HCT116 (cell line): Measurements from ENCODE around the gene SNX20. TPM values are rescaled to one million over a fixed set of nuclear protein-coding genes. Genes with fewer than 3 reads are reported as not detected.

ENCODE experiments used
- ATAC-seq: fragments of 200-7000 bp; cut with Tn5 transposase; 2 replicates; pipeline ENCODE4 v1.9.1; 2020; ENCODE audit warnings: mild to moderate bottlenecking, moderate library complexity
- BruUV-seq: library from RNA; stranded (reverse); fragments of 400-500 nt; replicated peaks from 2 replicates; lab custom pipeline; 2021; lab: Mats Ljungman, UMichigan
- CTCF ChIA-PET: fragments of 300-600 bp; sonication (Branson Sonifier 250); formaldehyde crosslinking; loops from one replicate; lab custom pipeline; 2021; ENCODE audit warnings: antibody characterized with exemption; lab: Charles Lee
- POLR2A ChIA-PET: fragments of 300-600, 350-600 bp; sonication (Branson Sonifier 250); formaldehyde crosslinking; loops from one replicate; lab custom pipeline; 2021; ENCODE audit warnings: antibody characterized with exemption; lab: Charles Lee
- RAD21 ChIA-PET, 2 experiments: fragments of 300-600 bp; sonication (Branson Sonifier 250); formaldehyde crosslinking; loops; one replicate each; lab custom pipeline; 2023; ENCODE audit warnings: low total read pairs in 2 of 2; ENCODE audit not compliant: uncharacterized antibody in 2 of 2, unreplicated experiment in 2 of 2, low non-redundant PET in 1 of 2; lab: Charles Lee
- DNase-seq: peaks from one replicate; pipeline ENCODE4 v3.0.0-alpha.2; 2010; ENCODE audit warnings: low read depth, low spot score
- H2AFZ ChIP-seq: fragments of 200-600 bp; shearing (Covaris generic), sonication (generic); 2 replicates; pipeline ENCODE4 v1.6.1; 2017; ENCODE audit warnings: low read depth, mixed run types, mixed read lengths, antibody characterized with exemption, low read length; ENCODE audit not compliant: poor library complexity, severe bottlenecking
- H3K27ac ChIP-seq: 2 replicates; pipeline ENCODE4 v1.5.1; 2012; ENCODE audit warnings: low read depth, low read length
- H3K27me3 ChIP-seq: fragments of 200-600 bp; sonication (generic); 2 replicates; pipeline ENCODE4 v1.6.1; 2016; ENCODE audit warnings: mixed run types, low read length, mixed read lengths; ENCODE audit not compliant: insufficient read depth
- H3K36me3 ChIP-seq, 2 experiments: fragments of 200-500 bp in 1 of 2; fragments of 200-600 bp in 1 of 2; sonication (Bioruptor generic) in 1 of 2; sonication (generic) in 1 of 2; 2 replicates each; pipeline versions ENCODE4 v1.5.1 to v1.6.1; 2014 to 2016; ENCODE audit warnings: low read length in 2 of 2, inconsistent platforms in 1 of 2, mixed read lengths in 1 of 2, mixed run types in 1 of 2; ENCODE audit not compliant: insufficient read depth in 2 of 2, control insufficient read depth in 1 of 2
- H3K4me1 ChIP-seq, 2 experiments: fragments of 200-600 bp in 1 of 2; sonication (generic) in 1 of 2; 2 replicates each; pipeline versions ENCODE4 v1.5.1 to v1.6.1; 2012 to 2017; ENCODE audit warnings: low read length in 2 of 2, inconsistent platforms in 1 of 2, mild to moderate bottlenecking in 1 of 2, mixed read lengths in 1 of 2, mixed run types in 1 of 2, moderate library complexity in 1 of 2; ENCODE audit not compliant: insufficient read depth in 2 of 2, control insufficient read depth in 1 of 2
- H3K4me2 ChIP-seq: fragments of 200-600 bp; sonication (generic); 2 replicates; pipeline ENCODE4 v1.6.1; 2017; ENCODE audit warnings: mixed run types, low read length, mixed read lengths
- H3K4me3 ChIP-seq, 2 experiments: fragments of 200-600 bp in 1 of 2; sonication (generic) in 1 of 2; replicated peaks in 1 of 2; 2 replicates each; pipeline ENCODE4 v1.5.1; 2011 to 2016; ENCODE audit warnings: low read length in 2 of 2, control low read depth in 1 of 2, low read depth in 1 of 2, mild to moderate bottlenecking in 1 of 2, mixed read lengths in 1 of 2, mixed run types in 1 of 2
- H3K79me2 ChIP-seq: fragments of 200-600 bp; sonication (generic); 2 replicates; pipeline ENCODE4 v1.6.1; 2017; ENCODE audit warnings: mild to moderate bottlenecking, mixed run types, low read length, moderate library complexity, mixed read lengths; ENCODE audit not compliant: insufficient read depth
- H3K9ac ChIP-seq: fragments of 200-600 bp; sonication (generic); 2 replicates; pipeline ENCODE4 v1.6.1; 2016; ENCODE audit warnings: low read length, mixed read lengths
- H3K9me2 ChIP-seq: fragments of 200-600 bp; sonication (generic), shearing (Covaris generic); 2 replicates; pipeline ENCODE4 v1.6.1; 2017; ENCODE audit warnings: mixed run types, mild to moderate bottlenecking, moderate library complexity; ENCODE audit not compliant: insufficient read depth
- H3K9me3 ChIP-seq, 2 experiments: fragments of 200-500 bp in 1 of 2; fragments of 200-600 bp in 1 of 2; sonication (Bioruptor generic) in 1 of 2; sonication (generic) in 1 of 2; 2 replicates each; pipeline ENCODE4 v1.6.1; 2014 to 2017; ENCODE audit warnings: low read length in 2 of 2, mixed read lengths in 2 of 2, inconsistent platforms in 1 of 2, low read depth in 1 of 2, mild to moderate bottlenecking in 1 of 2, mixed run types in 1 of 2, moderate library complexity in 1 of 2; ENCODE audit not compliant: control insufficient read depth in 1 of 2, insufficient read depth in 1 of 2
- H4K20me1 ChIP-seq: fragments of 200-600 bp; sonication (generic), shearing (Covaris generic); 2 replicates; pipeline ENCODE4 v1.6.1; 2017; ENCODE audit warnings: mixed run types, mild to moderate bottlenecking, moderate library complexity; ENCODE audit not compliant: insufficient read depth
- CBX3 ChIP-seq: IDR thresholded peaks from 2 replicates; pipeline ENCODE4 v1.6.1; 2012; ENCODE audit warnings: low read depth
- ELF1 ChIP-seq: IDR thresholded peaks from 2 replicates; pipeline ENCODE4 v1.6.1; 2012; ENCODE audit warnings: low read depth, borderline replicate concordance
- EZH2phosphoT487 ChIP-seq: fragments of 200-600 bp; IDR thresholded peaks from 2 replicates; pipeline ENCODE4 v1.6.1; 2018; ENCODE audit warnings: antibody characterized with exemption, borderline replicate concordance
- POLR2A ChIP-seq: IDR thresholded peaks from 2 replicates; pipeline ENCODE4 v1.7.0; 2011; ENCODE audit warnings: borderline replicate concordance; ENCODE audit not compliant: insufficient read depth, insufficient read length; ENCODE audit errors: extremely low read depth
- SIN3A ChIP-seq: IDR thresholded peaks from 2 replicates; pipeline ENCODE4 v1.6.1; 2012; ENCODE audit warnings: low read depth
- intact Hi-C: fragments of 100-400 bp; cut with micrococcal nuclease; formaldehyde crosslinking; loops from 2 replicates; pipeline ENCODE4 v1.10.0; 2022
- total RNA-seq: library from RNA; stranded (reverse); gene quantifications from one replicate; pipeline ENCODE4 v1.2.1, GENCODE V29; 2021; ENCODE audit not compliant: unreplicated experiment
- TF ChIP-seq, protein P1 (sequence below): IDR thresholded peaks from 2 replicates; pipeline ENCODE4 v1.6.1; 2012; ENCODE audit warnings: low read depth

SNX20 gene
- total RNA-seq, 1 experiment from 2014 or later = 0.07 TPM

DNA sequence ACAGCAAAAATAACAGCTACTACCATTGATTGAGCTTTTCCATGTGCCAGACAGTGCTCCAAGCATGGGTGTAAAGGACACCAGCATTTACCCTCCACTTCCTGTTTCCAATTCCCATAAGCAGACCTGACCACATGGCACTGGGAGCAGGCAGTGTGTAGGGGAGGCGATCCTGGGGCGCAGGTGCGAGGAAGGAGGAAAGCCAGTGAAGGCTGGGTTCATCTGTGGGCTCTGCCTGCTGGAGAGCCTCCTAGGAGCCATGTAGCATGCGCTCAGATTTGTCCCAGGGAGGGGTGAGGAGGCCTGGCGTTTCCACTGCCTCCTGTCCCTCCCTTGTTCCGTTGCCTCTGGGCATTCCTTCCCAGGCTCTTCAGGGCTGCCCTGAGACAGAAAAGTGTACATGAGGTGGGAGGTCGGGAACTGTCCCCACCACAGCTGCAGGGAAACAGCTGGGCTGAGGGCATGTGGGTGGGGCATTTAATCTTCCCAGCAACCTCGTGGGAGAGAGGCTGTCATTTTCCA lies 56.6 kb downstream of the SNX20 start:
- Histone ChIP-seq H3K9me3 (no peaks in the 10 kb centered on the region), H3K9ac (no peak overlapping the region), H3K9me2 (no peaks in the 10 kb centered on the region), H3K79me2 (no peaks in the 10 kb centered on the region), H2AFZ (no peak overlapping the region), H3K4me1 (peaks cover 0 to 6% of the 10 kb centered on the region in 2 experiments; a peak in 1 of 4 replicates), H3K4me3 (no peak overlapping the region), H3K27me3 (no peaks in the 10 kb centered on the region), H4K20me1 (no peaks in the 10 kb centered on the region), H3K4me2 (no peak overlapping the region), H3K27ac (no peak overlapping the region), H3K36me3 (no peaks in the 10 kb centered on the region)
- no TSS peak for BruUV-seq
- intact Hi-C loops = no loop called here
- no peak for TF ChIP-seq CBX3
- no peak for TF ChIP-seq EZH2phosphoT487
- no peak for TF ChIP-seq POLR2A
- TF ChIP-seq, protein P1, sequence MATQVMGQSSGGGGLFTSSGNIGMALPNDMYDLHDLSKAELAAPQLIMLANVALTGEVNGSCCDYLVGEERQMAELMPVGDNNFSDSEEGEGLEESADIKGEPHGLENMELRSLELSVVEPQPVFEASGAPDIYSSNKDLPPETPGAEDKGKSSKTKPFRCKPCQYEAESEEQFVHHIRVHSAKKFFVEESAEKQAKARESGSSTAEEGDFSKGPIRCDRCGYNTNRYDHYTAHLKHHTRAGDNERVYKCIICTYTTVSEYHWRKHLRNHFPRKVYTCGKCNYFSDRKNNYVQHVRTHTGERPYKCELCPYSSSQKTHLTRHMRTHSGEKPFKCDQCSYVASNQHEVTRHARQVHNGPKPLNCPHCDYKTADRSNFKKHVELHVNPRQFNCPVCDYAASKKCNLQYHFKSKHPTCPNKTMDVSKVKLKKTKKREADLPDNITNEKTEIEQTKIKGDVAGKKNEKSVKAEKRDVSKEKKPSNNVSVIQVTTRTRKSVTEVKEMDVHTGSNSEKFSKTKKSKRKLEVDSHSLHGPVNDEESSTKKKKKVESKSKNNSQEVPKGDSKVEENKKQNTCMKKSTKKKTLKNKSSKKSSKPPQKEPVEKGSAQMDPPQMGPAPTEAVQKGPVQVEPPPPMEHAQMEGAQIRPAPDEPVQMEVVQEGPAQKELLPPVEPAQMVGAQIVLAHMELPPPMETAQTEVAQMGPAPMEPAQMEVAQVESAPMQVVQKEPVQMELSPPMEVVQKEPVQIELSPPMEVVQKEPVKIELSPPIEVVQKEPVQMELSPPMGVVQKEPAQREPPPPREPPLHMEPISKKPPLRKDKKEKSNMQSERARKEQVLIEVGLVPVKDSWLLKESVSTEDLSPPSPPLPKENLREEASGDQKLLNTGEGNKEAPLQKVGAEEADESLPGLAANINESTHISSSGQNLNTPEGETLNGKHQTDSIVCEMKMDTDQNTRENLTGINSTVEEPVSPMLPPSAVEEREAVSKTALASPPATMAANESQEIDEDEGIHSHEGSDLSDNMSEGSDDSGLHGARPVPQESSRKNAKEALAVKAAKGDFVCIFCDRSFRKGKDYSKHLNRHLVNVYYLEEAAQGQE = no peak
- no peak for TF ChIP-seq SIN3A
- TF ChIP-seq ELF1 = no peak
- ChIA-PET CTCF (no interaction called here), POLR2A (no interaction called here), RAD21 (no interaction called here)
- no peak for DNase-seq
- ATAC-seq = no peak
